Uterus (tissue), 2 donors: ENCODE measurements around the gene RUFY1.
"Not testable (repeated sequence)": the region's sequence is repeated elsewhere in the genome, so short reads cannot be mapped to it uniquely, and the experiment has no call there.

Source experiments
- POLR2A ChIP-seq, 2 donors: fragments of 450-650 bp; IDR thresholded peaks; one replicate each; pipeline ENCODE4 v1.6.1; 2016; ENCODE audit warnings: antibody characterized with exemption in 2 of 2, mild to moderate bottlenecking in 1 of 2, moderate library complexity in 1 of 2
- TF ChIP-seq, protein P1 (sequence below), 4 experiments: fragments of 200-600 bp in 2 of 4; fragments of 450-650 bp in 2 of 4; sonication (generic) in 2 of 4; IDR thresholded peaks; one replicate each; pipeline ENCODE4 v1.5.1; 2016 to 2019; ENCODE audit warnings: antibody characterized with exemption in 4 of 4, mild to moderate bottlenecking in 2 of 4, moderate library complexity in 1 of 4

DNA sequence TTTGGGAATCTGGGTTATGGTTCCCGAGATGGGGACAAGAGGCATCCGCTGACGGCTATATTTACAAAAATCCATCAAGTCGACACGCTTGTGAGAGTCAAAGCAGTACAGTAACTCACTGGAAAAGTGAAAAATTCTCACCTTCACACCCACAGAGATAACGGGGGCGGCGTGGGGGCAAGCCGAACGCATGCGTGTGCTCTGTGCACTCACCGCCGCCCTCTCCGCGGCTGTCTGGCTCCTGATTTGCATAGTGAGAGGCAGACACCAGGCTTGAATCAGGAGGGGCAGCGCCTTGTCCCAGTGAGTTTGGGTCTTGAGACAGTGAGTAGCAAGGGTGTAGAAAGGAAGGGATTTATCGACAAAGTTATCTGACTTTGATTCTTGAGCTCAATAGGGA is 32.0 kb upstream of the RUFY1 start:
- TF ChIP-seq, protein P1, sequence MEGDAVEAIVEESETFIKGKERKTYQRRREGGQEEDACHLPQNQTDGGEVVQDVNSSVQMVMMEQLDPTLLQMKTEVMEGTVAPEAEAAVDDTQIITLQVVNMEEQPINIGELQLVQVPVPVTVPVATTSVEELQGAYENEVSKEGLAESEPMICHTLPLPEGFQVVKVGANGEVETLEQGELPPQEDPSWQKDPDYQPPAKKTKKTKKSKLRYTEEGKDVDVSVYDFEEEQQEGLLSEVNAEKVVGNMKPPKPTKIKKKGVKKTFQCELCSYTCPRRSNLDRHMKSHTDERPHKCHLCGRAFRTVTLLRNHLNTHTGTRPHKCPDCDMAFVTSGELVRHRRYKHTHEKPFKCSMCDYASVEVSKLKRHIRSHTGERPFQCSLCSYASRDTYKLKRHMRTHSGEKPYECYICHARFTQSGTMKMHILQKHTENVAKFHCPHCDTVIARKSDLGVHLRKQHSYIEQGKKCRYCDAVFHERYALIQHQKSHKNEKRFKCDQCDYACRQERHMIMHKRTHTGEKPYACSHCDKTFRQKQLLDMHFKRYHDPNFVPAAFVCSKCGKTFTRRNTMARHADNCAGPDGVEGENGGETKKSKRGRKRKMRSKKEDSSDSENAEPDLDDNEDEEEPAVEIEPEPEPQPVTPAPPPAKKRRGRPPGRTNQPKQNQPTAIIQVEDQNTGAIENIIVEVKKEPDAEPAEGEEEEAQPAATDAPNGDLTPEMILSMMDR (IDR thresholded peaks at IDR 0.05): not testable (repeated sequence)
- TF ChIP-seq POLR2A (IDR thresholded peaks at IDR 0.05): not testable (repeated sequence)
